Dendritic cell treated with granulocyte-macrophage colony-stimulating factor and Interleukin-4, amounts not matched to agents 40 ng/mL and 50 ng/mL, for 4 days (primary cell): ENCODE results near the gene DLG5.

ENCODE experiments used
- H3K27ac Mint-ChIP-seq: one replicate; pipeline ENCODE4 v1.8.0; 2022; ENCODE audit warnings: mild to moderate bottlenecking, mixed read lengths
- H3K27me3 Mint-ChIP-seq: one replicate; pipeline ENCODE4 v1.8.0; 2022; ENCODE audit warnings: mild to moderate bottlenecking, mixed read lengths
- H3K36me3 Mint-ChIP-seq: one replicate; pipeline ENCODE4 v1.8.0; 2022; ENCODE audit warnings: low read depth, mixed read lengths
- H3K4me1 Mint-ChIP-seq: one replicate; pipeline ENCODE4 v1.8.0; 2022; ENCODE audit warnings: low read depth, mixed read lengths
- H3K4me3 Mint-ChIP-seq: one replicate; pipeline ENCODE4 v1.8.0; 2022; ENCODE audit warnings: mild to moderate bottlenecking, moderate library complexity, mixed read lengths
- H3K9me3 Mint-ChIP-seq: one replicate; pipeline ENCODE4 v1.8.0; 2022; ENCODE audit warnings: mixed read lengths
- intact Hi-C: fragments of 100-400 bp; cut with micrococcal nuclease; formaldehyde crosslinking; loops from one replicate; pipeline ENCODE4 v1.15.0; 2022

The DLG5 gene

DNA sequence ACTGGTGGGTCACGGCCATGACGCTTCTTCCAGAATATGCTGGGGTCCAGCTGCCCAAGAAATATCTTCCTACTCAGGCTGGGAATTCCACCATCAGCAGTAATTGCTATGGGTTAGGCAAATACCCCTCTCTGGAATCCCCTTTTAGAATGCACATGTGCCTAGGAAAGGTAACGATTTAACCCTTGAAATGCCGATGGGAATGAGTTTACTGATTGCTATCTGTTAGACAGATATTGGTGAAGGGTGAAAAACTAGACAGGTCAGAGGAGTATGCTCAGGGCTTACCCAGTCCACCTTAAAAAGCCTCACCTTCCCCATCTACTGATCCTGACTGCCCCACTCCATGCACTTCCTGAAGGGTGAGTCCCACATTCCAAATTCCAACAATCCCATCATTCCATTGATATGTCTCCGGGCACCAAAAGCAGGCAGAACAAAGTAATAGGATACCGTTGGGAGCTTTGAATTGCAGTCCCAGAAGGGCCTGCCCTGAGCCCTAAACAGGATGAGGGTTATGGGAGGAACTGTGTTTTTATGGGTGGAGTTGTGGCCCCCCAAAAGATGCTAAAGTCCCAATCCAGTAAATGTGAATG, 59.3 kb downstream of the DLG5 start:
- intact Hi-C loops, result no loop called here
- Mint-ChIP-seq H3K4me3 (no peak overlapping the region), H3K4me1 (no peaks in the 10 kb centered on the region), H3K9me3 (no peaks in the 10 kb centered on the region), H3K27ac (no peak overlapping the region), H3K27me3 (no peaks in the 10 kb centered on the region), H3K36me3 (no peaks in the 10 kb centered on the region)

DNA sequence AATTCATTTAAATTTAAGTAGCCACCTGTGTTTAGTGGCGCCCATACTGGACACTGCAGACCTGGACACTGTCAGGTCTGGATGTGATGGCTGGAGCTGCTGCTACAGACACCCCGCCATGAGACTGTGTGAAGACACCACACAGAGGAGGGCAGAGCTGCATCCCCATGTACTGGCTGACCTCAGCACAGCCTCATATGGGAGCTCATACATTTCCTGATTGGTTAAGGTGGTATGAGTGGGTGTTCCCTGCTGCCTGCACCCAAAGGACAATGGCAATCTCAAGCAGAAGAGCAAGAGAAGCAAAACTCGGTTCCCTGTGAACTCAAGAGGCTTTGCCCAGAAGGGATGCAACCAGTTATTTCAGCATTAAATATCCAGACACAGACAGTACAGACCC, 60.0 kb downstream of the DLG5 start:
- H3K36me3 Mint-ChIP-seq, result no peaks in the 10 kb centered on the region
- H3K27ac Mint-ChIP-seq, result no peak overlapping the region
- intact Hi-C loops, result no loop called here
- no peaks in the 10 kb centered on the region for H3K27me3 Mint-ChIP-seq
- H3K4me3 Mint-ChIP-seq, result no peak overlapping the region
- no peaks in the 10 kb centered on the region for H3K9me3 Mint-ChIP-seq
- no peaks in the 10 kb centered on the region for H3K4me1 Mint-ChIP-seq

DNA sequence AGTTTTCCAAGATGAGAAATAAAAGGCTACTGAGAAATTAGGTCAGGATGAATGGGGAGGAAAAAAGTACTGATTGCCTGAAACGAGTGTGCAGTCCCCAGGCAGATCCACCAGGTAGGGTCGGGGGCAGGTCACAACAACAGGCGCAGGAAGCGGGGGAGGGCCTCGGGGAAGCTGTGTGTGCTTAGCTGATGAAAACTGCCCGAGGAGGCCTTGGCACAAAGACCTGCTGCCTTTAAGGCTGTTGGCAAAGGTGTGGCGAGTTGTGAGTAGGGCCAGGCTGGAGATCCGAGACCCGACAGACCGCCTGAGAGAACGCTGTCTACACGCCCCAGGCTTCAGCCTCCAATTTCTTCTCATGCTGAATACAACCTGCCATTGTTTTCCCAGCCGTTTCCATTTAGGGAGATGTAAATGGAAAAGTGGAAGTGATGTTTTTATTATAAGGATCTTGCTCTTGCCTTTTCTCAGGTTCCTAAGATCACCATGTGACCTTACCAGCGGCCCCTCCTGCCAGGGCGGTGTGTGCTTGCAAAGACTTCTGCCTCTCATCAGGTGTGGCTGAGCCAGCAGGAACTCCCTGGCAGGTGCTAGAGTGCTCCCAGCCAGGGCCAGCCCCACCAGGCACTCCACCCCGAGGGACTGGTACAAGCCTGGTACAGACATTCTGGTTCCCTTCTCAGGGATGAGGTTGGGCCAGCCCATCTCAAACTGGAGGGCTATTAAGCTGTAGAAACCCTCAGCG, 60.8 kb downstream of the DLG5 start:
- no peaks in the 10 kb centered on the region for H3K4me1 Mint-ChIP-seq
- no peak overlapping the region for H3K4me3 Mint-ChIP-seq
- intact Hi-C loops, result no loop called here
- no peaks in the 10 kb centered on the region for H3K36me3 Mint-ChIP-seq
- H3K27me3 Mint-ChIP-seq, result no peaks in the 10 kb centered on the region
- no peak overlapping the region for H3K27ac Mint-ChIP-seq
- no peaks in the 10 kb centered on the region for H3K9me3 Mint-ChIP-seq

- Mint-ChIP-seq H3K36me3 (no peaks in the 10 kb centered on the region), H3K27me3 (no peaks in the 10 kb centered on the region), H3K4me1 (no peaks in the 10 kb centered on the region), H3K27ac (no peak overlapping the region), H3K9me3 (no peaks in the 10 kb centered on the region), H3K4me3 (no peak overlapping the region)
- intact Hi-C loops, result no loop called here
Measured at GRCh38 chr10:77864151-77864851, 62.3 kb downstream of the DLG5 start.

DNA sequence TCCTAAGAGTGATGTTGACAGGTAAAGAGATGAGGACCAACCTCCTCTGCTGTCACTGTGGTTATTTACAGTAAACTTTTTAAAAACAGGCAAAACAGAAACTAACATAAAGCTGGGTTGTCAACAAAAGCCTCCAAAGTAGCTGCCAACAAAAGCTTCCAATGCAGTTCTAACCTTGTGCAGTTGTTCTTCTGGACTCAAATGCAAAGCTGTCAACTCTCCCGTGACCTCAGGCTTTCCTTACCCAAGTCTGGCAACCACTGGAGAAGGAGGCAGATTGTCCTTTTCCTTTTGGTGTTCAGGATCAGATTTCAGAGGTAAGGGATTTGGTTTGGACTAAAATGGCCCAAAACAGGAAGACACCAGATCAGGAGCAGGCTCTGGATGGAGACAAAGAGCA, 63.1 kb downstream of the DLG5 start:
- Mint-ChIP-seq H3K36me3 (no peaks in the 10 kb centered on the region), H3K9me3 (no peaks in the 10 kb centered on the region), H3K27ac (no peak overlapping the region), H3K4me3 (no peak overlapping the region), H3K4me1 (no peaks in the 10 kb centered on the region), H3K27me3 (no peaks in the 10 kb centered on the region)
- intact Hi-C loops, result no loop called here

- Mint-ChIP-seq H3K27me3 (no peaks in the 10 kb centered on the region), H3K9me3 (no peaks in the 10 kb centered on the region), H3K4me3 (no peak overlapping the region), H3K36me3 (no peaks in the 10 kb centered on the region), H3K27ac (no peak overlapping the region), H3K4me1 (no peaks in the 10 kb centered on the region)
- intact Hi-C loops, result no loop called here
Measured at GRCh38 chr10:77862595-77862994, 64.0 kb downstream of the DLG5 start.

GRCh38 chr10:77861366-77861765, 65.2 kb downstream of the DLG5 start:
- Mint-ChIP-seq H3K4me1 (no peaks in the 10 kb centered on the region), H3K27ac (no peak overlapping the region), H3K4me3 (no peak overlapping the region), H3K9me3 (no peaks in the 10 kb centered on the region), H3K36me3 (no peaks in the 10 kb centered on the region), H3K27me3 (no peaks in the 10 kb centered on the region)
- intact Hi-C loops, result no loop called here

DNA sequence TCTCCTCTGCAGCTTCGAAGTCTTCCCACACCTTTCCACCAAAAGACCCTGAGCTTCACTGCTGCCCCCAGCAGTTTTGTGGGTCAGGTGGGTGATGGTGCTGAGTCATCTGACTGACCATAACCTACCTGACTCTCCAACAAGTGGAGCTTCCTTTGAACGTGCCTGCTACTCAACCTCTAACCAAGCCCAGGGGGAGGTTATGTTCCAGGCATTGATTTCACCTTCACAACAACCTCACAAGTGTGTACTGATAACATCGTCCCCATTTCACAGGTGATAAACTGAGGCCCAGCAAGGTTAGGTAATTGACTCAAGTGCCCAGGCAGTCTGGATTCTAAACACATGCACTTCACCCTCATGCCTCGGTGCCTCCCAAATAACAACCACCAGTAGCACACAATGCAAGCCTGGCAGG, 66.7 kb downstream of the DLG5 start:
- Mint-ChIP-seq H3K27me3 (no peaks in the 10 kb centered on the region), H3K4me1 (no peaks in the 10 kb centered on the region), H3K4me3 (no peak overlapping the region), H3K36me3 (no peaks in the 10 kb centered on the region), H3K9me3 (no peaks in the 10 kb centered on the region), H3K27ac (no peak overlapping the region)
- intact Hi-C loops, result no loop called here

- Mint-ChIP-seq H3K27me3 (no peaks in the 10 kb centered on the region), H3K4me3 (no peak overlapping the region), H3K9me3 (no peaks in the 10 kb centered on the region), H3K36me3 (no peaks in the 10 kb centered on the region), H3K4me1 (no peaks in the 10 kb centered on the region), H3K27ac (no peak overlapping the region)
- intact Hi-C loops, result no loop called here
Measured at GRCh38 chr10:77859200-77859864, 67.2 kb downstream of the DLG5 start.

DNA sequence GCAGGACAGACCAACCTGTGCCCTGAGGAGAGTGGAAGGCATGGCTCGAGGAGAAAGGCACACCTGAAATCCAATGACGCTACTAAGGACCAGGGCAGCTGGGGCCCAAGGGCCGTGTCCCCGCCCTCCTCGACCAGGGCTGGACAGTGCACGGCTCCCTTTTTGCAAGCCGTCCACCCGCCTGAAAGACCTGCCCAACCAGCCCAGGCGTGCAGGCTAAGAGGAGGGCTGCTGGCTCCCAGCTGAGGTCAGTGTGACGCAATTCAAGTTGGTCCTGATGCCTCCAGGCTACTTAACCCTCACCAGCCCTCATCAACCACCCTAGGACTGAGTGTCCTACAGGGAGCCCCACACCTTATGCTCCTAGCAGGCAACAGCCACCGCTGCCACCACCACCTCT, 69.3 kb downstream of the DLG5 start:
- H3K36me3 Mint-ChIP-seq, result no peaks in the 10 kb centered on the region
- no peak overlapping the region for H3K27ac Mint-ChIP-seq
- H3K27me3 Mint-ChIP-seq, result no peaks in the 10 kb centered on the region
- H3K9me3 Mint-ChIP-seq, result no peaks in the 10 kb centered on the region
- H3K4me3 Mint-ChIP-seq, result no peak overlapping the region
- H3K4me1 Mint-ChIP-seq, result no peaks in the 10 kb centered on the region
- intact Hi-C loops, result no loop called here

DNA sequence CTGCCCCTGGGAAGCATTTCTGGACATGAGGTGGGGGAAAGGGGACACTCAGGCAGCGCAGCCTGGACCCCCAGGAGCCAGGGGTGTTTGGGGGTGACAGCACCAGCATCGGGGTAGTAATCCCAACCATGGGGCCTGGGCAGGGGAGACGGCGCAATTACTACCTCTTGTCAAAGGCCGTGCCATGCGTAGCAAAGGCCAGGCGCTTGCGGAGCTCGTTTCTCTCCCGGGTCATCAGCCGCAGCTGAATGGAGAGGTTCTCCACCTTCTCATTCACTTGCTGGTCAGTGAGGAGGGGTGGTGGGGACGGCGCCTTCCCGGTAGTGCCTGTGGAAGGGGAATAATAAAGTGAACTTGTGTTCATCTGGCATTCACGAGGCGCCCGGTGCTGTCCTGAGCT, 70.0 kb downstream of the DLG5 start:
- Mint-ChIP-seq H3K27me3 (no peaks in the 10 kb centered on the region), H3K27ac (no peak overlapping the region), H3K36me3 (no peaks in the 10 kb centered on the region), H3K4me3 (no peak overlapping the region), H3K4me1 (no peaks in the 10 kb centered on the region), H3K9me3 (no peaks in the 10 kb centered on the region)
- intact Hi-C loops, result no loop called here

DNA sequence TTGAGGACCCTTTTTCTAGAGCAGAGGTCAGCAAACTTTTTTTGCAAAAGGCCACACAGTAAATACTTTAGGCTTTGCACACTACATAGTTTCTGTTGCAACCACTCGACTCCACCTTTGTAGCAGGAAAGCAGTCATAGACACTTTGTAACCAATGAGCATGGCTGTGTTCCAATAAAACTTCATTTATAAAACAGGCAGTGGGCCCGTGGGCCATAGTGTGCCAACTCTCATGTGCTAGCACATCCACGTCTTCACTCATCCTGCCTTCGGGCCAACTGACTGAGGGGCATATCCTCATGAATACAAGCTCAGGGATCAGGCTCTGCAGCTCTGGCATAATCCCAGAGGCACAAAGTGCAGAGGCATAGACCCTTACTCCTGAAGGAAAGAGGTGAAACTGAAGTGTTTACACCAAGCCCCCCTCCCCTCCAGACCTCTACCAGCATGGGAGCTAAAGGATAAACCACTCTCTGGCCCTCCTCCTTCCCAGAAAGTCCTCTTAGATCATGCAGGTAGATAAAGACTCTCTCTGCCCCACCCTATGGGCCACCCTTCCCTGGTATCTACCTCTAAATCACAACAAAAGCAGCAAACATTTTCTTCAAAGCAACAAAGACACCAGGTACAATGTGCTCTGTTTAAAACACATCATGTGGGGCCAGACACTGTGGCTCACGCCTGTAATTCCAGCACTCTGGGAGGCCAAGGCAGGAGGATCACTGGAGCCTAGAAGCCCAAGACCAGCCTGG, 71.0 kb downstream of the DLG5 start:
- Mint-ChIP-seq H3K4me1 (no peaks in the 10 kb centered on the region), H3K27me3 (no peaks in the 10 kb centered on the region), H3K27ac (no peak overlapping the region), H3K36me3 (no peaks in the 10 kb centered on the region), H3K4me3 (no peak overlapping the region), H3K9me3 (no peaks in the 10 kb centered on the region)
- intact Hi-C loops, result no loop called here

DNA sequence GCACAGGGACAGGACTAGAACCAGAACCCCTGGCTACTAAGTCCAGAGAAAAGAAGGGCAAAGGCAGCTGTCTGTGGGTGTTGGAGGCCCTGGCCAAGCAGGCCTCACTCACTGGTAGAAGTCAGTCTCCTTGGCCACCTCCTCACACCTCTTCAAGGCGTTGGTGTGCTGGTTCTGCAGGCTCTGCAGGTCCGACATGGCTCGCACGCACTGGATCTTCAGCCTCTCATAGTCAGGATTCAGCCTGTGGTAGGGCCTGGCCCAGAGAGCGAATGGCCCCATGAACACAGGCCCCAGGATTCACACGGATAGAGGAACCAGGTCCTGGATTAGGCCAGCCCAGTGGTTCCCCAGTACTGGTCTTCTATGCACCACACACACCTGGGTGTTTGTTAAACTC, 72.4 kb downstream of the DLG5 start:
- no peaks in the 10 kb centered on the region for H3K27me3 Mint-ChIP-seq
- intact Hi-C loops, result no loop called here
- H3K9me3 Mint-ChIP-seq, result no peaks in the 10 kb centered on the region
- H3K4me1 Mint-ChIP-seq, result no peaks in the 10 kb centered on the region
- no peak overlapping the region for H3K4me3 Mint-ChIP-seq
- no peak overlapping the region for H3K27ac Mint-ChIP-seq
- H3K36me3 Mint-ChIP-seq, result no peaks in the 10 kb centered on the region

DNA sequence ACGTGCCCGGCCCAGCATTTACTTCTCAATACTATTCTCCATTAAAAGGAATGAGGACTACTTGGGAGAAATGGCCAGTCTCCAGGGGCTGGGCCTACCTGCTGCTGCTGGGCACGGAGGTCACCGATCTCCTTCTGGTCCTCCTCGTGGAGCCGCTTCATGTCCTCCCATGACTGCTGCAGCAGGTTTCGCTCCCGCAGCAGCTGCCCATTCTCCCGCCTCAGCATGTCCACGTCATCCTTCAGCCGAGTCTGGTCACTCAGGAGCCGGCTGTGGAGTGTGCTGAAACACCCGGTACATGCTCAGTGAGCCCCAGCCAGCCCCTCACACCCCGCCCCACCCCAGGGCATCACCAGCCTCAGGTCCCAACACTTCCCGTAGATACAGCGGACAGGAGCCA, 73.3 kb downstream of the DLG5 start:
- Mint-ChIP-seq H3K27ac (no peak overlapping the region), H3K27me3 (no peaks in the 10 kb centered on the region), H3K4me3 (no peak overlapping the region), H3K36me3 (no peaks in the 10 kb centered on the region), H3K4me1 (no peaks in the 10 kb centered on the region), H3K9me3 (no peaks in the 10 kb centered on the region)
- intact Hi-C loops, result no loop called here
